HFF-Myc (cell line): ENCODE data around the gene UNC50.

Experiments
- DNase-seq: peaks from one replicate; pipeline ENCODE4 v3.0.0-alpha.2; 2011; ENCODE audit warnings: low read depth; ENCODE audit errors: extremely low read depth
- H3K4me3 ChIP-seq: replicated peaks from 2 replicates; pipeline ENCODE4 v1.5.1; 2011; ENCODE audit warnings: low read depth, mild to moderate bottlenecking, control low read depth, low read length
- TF ChIP-seq, protein P1 (sequence below): IDR thresholded peaks from 2 replicates; pipeline ENCODE4 v1.5.1; 2012; ENCODE audit warnings: mild to moderate bottlenecking, low read depth, low read length, control low read depth; ENCODE audit errors: missing control alignments

The UNC50 gene

DNA sequence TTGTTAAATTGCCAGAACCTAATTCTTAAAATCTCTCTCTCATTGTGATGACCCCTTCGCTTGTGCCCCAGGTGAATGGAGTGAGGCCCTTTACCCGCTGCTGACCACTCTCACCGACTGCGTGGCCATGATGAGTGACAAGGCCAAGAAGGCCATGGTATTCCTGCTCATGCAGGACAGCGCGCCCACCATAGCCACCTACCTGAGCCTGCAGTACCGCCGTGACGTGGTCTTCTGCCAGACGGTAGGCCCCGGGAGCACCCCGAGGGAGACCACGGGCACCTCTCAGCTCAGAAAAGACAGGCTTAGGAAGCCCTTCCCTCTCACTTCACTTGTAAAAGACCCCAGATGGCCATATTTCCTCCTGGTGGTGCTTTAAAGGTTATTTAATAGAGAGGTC, 45.0 kb upstream of the UNC50 start:
- H3K4me3 ChIP-seq, result no peak overlapping the region
- TF ChIP-seq, protein P1, sequence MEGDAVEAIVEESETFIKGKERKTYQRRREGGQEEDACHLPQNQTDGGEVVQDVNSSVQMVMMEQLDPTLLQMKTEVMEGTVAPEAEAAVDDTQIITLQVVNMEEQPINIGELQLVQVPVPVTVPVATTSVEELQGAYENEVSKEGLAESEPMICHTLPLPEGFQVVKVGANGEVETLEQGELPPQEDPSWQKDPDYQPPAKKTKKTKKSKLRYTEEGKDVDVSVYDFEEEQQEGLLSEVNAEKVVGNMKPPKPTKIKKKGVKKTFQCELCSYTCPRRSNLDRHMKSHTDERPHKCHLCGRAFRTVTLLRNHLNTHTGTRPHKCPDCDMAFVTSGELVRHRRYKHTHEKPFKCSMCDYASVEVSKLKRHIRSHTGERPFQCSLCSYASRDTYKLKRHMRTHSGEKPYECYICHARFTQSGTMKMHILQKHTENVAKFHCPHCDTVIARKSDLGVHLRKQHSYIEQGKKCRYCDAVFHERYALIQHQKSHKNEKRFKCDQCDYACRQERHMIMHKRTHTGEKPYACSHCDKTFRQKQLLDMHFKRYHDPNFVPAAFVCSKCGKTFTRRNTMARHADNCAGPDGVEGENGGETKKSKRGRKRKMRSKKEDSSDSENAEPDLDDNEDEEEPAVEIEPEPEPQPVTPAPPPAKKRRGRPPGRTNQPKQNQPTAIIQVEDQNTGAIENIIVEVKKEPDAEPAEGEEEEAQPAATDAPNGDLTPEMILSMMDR, result no peak
- DNase-seq, result no peak

DNA sequence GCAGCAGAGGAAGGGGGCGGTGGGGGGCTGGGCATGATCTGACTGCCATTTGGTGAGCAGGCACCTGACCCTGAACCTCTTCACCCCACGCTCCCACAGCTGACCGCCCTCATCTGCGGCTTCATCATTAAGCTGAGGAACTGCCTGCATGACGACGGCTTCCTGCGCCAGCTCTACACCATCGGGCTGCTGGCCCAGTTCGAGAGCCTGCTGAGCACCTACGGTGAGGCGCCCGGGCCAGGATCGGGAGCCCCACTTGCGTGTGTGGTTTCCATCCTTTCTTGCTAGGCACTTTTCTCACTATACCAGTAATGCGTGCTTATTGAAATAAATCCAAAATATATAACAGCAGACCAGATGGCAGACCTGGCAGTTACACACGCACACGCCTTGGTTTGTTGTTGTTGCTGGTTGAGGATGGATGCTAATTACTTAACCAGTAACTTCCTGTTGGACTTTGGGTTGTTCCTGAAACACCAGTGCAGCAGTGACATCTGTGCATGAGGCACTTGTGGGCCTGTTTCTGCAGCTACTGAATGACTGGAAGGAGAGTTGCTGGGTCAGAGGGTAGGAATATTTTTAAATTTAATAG, 43.8 kb upstream of the UNC50 start:
- no peak overlapping the region for H3K4me3 ChIP-seq
- no peak for DNase-seq
- TF ChIP-seq, protein P1, result no peak

DNA sequence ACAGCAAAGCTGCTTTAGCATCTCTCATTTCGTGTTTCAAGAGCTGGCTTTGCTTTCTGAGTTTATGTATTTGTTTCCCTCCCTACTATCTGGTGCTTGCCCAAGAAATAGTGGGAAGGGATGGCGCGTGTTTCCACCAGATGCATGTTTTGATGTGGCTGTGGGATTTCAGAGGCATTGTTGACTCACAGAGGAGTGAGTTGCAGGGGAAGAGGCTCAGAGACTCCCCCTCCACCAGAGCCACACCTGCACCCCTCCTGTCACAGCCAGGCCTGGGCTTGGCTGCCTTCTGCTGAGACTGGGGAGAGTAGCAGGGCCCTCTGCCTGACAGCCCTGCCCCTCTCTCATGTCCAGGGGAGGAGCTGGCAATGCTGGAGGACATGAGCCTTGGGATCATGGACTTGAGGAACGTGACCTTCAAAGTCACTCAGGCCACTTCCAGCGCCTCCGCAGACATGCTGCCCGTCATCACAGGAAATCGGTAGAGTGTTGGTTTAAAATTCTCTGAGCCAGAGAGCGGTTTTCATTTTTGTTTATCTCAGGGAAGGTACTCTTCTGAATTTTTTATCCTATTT, 43.0 kb upstream of the UNC50 start:
- DNase-seq, result no peak
- TF ChIP-seq, protein P1, result no peak
- H3K4me3 ChIP-seq, result no peak overlapping the region

DNA sequence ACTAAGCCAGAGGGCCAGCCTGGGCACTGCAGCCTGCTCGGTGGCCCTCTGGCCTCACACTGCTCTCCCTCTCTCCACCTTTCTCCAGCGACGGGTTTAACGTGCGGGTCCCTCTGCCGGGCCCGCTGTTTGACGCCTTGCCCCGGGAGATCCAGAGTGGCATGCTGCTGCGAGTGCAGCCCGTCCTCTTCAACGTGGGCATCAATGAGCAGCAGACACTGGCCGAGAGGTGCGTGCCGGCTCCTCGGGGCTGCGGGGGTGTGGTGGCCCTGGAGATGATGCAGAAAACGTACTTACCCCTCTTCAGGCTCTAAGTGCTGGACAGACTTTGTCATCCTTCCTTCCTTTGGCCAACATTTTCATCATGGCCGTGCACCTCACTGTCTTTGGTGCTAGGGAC, 42.4 kb upstream of the UNC50 start:
- no peak for DNase-seq
- TF ChIP-seq, protein P1, result no peak

DNA sequence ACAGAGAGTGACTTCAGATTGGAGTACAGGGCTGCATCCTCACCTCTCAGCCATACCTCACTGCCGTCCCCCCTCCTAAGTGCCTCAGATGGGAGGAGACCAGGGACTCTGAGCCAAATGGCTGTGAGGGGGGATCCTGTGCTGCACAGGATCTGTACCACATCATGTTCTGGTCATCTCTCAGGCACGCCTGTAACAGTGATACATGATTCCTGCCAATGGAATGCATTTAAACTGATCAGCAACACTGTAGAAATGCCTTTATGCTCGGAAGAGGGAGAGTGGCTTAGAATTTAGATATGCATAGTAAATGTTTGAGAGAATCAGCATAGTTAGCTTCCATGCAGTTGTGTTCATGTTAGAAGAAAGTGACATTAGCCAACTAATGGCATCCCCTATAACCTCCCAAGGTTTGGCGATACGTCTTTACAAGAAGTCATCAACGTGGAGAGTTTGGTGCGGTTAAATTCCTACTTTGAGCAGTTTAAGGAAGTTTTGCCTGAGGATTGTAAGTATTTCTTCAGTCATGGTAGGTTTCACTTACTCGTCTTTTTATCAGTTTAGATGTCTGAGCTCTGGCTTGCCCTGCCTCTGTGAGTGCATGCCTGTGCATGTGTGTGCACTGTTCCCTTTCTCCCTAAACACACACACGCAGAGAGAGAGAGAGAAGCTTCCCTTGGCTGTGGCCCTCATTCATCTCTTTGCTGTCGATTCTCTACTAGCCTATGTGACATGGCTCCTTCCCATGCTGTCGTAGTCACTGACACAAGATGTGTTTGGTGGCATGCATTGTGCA, 40.0 kb upstream of the UNC50 start:
- H3K4me3 ChIP-seq, result no peak overlapping the region
- no peak for DNase-seq
- TF ChIP-seq, protein P1, result no peak

More for the DNA sequence above, 42.4 kb upstream of the UNC50 start:
- H3K4me3 ChIP-seq, result no peak overlapping the region

DNA sequence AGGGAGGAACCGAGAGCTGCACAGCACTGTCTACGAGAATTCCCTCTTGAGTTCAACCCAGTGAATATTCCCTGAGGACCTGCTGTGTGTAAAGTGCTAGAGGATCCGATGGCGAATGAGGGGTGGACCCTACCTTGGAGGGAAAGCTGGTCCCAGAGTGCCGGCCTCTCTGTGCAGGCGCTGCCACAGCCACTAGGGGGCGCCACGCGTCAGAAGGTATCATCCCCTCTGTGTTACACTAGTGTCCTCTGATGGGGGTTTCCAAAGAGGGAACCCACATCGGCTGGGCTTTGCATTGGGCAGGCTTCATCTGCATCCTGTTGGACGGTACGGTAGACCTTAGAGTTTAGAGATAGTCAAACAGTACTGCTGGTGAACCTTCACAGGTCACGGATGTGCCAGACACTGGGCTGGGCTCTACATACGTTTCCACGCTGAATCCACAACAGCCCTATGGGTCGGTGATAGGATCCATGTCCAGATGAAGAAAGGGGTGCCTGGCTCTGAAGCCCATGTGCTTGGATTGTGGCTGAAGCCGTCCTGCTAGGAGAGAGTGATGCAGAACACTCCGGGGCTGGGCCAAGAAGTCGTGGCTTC, 39.1 kb upstream of the UNC50 start:
- H3K4me3 ChIP-seq, result no peak overlapping the region
- TF ChIP-seq, protein P1, result peak; percentile 99
- no peak for DNase-seq
